Stimulated activated naive B cell treated with anti-CD40 and anti-IgM and Interleukin-4, amounts not matched to agents 10 μg/mL and 1 μg/mL and 100 μg/mL, for 72 hours (primary cell): ENCODE data around the gene THOC5.

Experiments used
- ATAC-seq, 2 donors: fragments of 150-1000 bp; cut with Tn5 transposase; replicated peaks; 2 replicates each; pipeline ENCODE4 v1.10.0; 2021; ENCODE audit warnings: moderate library complexity in 1 of 2
- DNase-seq: peaks from one replicate; pipeline ENCODE4 v3.0.0; 2021
- H3K27ac Mint-ChIP-seq: one replicate; pipeline ENCODE4 v1.8.0; 2022; ENCODE audit warnings: mild to moderate bottlenecking, mixed read lengths
- H3K27me3 Mint-ChIP-seq, 2 donors: one replicate each; pipeline ENCODE4 v1.8.0; 2022; ENCODE audit warnings: mixed read lengths in 2 of 2
- H3K36me3 Mint-ChIP-seq, 2 donors: one replicate each; pipeline ENCODE4 v1.8.0; 2022; ENCODE audit warnings: mixed read lengths in 2 of 2, mild to moderate bottlenecking in 1 of 2
- H3K4me1 Mint-ChIP-seq, 2 donors: one replicate each; pipeline ENCODE4 v1.8.0; 2022; ENCODE audit warnings: mixed read lengths in 2 of 2, mild to moderate bottlenecking in 1 of 2
- H3K4me3 Mint-ChIP-seq, 2 donors: one replicate each; pipeline ENCODE4 v1.8.0; 2022; ENCODE audit warnings: mild to moderate bottlenecking in 2 of 2, mixed read lengths in 2 of 2, moderate library complexity in 1 of 2
- H3K9me3 Mint-ChIP-seq, 2 donors: one replicate each; pipeline ENCODE4 v1.8.0; 2022; ENCODE audit warnings: mixed read lengths in 2 of 2, mild to moderate bottlenecking in 1 of 2

THOC5 gene

DNA sequence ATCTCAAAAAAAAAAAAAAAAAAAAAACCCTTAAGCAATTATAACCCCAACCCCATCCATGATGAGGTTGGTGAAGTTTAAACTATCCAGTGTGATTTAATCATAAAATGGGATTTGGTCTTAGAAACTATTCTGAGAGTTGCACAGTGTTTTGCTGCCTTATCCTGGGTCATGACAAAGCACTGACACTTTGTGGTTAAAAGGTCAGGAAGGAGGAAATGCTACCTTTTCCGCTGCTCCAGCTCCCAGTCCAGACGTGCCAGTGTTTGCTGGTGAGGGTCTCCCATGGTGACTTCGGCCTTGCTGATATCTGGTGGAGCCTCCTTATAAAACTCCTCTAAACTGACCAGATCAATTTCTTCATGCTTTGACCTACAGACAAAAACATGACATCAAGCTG is 14.5 kb downstream of the THOC5 start:
- DNase-seq (no peak), ATAC-seq (no peak)
- Mint-ChIP-seq H3K27me3 (no peaks in the 10 kb centered on the region), H3K9me3 (peaks cover 0 to under 1% of the 10 kb centered on the region in 2 donors), H3K27ac (peak overlapping the region; percentile 47), H3K4me3 (no peak overlapping the region), H3K36me3 (peaks cover 49 to 55% of the 10 kb centered on the region in 2 donors), H3K4me1 (peaks cover 6 to 13% of the 10 kb centered on the region in 2 donors)

DNA sequence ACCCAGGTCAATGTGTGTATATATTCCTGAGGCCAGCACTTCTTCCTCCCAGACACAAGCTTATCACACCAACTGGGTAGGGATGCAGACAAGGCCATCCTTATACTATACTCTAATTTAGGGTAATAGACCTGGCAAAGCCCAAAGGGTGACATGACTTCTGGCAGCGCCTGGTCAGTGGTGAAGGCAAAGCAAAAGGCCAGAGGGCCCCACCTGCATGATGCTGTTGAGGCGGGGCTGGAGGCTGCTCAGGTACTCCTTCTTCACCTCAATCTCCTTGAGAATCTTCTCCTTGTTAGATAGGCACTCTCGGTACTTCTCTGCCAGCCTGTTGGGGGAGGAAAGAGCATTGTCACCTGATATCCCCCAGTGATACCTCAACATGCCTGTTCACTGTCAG is 17.1 kb downstream of the THOC5 start:
- no peaks in the 10 kb centered on the region for H3K4me1 Mint-ChIP-seq
- DNase-seq = no peak
- no peak overlapping the region for H3K27ac Mint-ChIP-seq
- peaks cover 0 to 3% of the 10 kb centered on the region in 2 donors for H3K9me3 Mint-ChIP-seq
- no peak overlapping the region for H3K4me3 Mint-ChIP-seq
- H3K36me3 Mint-ChIP-seq = peaks cover 51 to 54% of the 10 kb centered on the region in 2 donors
- no peak for ATAC-seq
- no peaks in the 10 kb centered on the region for H3K27me3 Mint-ChIP-seq

DNA sequence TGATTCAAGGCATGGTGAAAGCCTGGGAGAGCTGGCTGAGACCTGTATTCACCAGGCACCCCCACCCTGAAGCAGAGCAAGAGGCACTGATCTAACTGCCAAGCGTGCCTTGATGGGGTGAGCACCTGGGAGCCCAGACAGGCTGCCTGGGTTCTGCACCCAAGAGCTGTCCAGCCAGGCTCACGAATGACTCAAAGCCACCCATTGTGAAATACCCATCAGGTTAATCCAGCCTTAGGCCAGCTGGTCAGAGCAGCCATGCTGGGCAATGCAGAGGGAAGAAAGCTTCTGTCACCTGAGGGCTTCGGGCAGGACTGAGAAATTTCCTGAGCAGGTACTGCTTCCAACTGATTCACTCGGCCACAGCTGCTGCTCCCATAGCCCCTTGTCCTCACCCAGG is 22.1 kb downstream of the THOC5 start:
- Mint-ChIP-seq H3K36me3 (peaks cover 43 to 52% of the 10 kb centered on the region in 2 donors), H3K27me3 (no peaks in the 10 kb centered on the region), H3K9me3 (peaks cover 0 to 3% of the 10 kb centered on the region in 2 donors), H3K4me1 (no peaks in the 10 kb centered on the region), H3K27ac (no peak overlapping the region), H3K4me3 (no peak overlapping the region)
- ATAC-seq (no peak), DNase-seq (no peak)

DNA sequence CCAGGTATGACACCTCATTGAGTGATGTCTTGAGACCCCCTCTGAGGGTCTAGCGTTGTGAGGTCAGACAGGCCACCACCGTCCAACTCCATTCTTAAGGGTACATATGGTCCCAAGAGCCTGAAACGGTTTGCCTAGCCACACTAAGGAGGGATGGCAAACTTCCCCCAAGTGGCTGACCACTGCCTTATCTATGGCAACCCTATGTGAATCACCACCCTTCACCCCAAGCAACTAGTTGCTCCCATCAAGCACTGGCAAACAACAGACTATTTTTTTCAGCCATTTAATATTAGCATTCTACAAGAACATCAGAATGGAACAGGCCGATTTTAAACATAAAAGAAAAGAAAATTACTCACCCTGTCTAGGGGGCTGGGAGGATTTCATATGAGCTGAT is 22.8 kb downstream of the THOC5 start:
- peaks cover 45 to 50% of the 10 kb centered on the region in 2 donors for H3K36me3 Mint-ChIP-seq
- H3K9me3 Mint-ChIP-seq = peaks cover 0 to 3% of the 10 kb centered on the region in 2 donors
- H3K27ac Mint-ChIP-seq = no peak overlapping the region
- H3K4me1 Mint-ChIP-seq = no peaks in the 10 kb centered on the region
- no peak overlapping the region for H3K4me3 Mint-ChIP-seq
- ATAC-seq = no peak
- no peak for DNase-seq
- no peaks in the 10 kb centered on the region for H3K27me3 Mint-ChIP-seq

DNA sequence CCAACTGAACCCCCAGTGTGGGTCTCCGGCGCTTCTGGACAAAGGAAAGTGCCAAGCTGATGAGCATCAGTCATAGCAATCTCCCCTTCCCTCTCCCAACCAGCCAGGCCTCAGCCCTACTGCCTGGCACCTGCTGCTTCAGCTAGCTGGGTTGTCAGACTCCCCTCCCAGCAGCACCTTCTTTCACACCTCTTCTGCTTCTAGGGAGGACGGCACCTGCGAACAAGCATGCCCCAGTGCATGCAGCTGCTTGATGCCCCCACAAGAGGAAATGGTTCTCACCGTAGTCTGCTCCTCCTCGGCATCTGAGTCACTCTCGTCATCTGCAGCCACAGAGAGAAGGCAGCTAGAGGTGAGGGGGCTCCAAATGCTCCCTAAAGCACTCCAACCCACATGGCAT is 25.4 kb downstream of the THOC5 start:
- Mint-ChIP-seq H3K4me3 (no peak overlapping the region), H3K9me3 (no peaks in the 10 kb centered on the region), H3K27me3 (no peaks in the 10 kb centered on the region), H3K4me1 (no peaks in the 10 kb centered on the region), H3K36me3 (peaks cover 43 to 63% of the 10 kb centered on the region in 2 donors), H3K27ac (no peak overlapping the region)
- DNase-seq (no peak), ATAC-seq (no peak)

DNA sequence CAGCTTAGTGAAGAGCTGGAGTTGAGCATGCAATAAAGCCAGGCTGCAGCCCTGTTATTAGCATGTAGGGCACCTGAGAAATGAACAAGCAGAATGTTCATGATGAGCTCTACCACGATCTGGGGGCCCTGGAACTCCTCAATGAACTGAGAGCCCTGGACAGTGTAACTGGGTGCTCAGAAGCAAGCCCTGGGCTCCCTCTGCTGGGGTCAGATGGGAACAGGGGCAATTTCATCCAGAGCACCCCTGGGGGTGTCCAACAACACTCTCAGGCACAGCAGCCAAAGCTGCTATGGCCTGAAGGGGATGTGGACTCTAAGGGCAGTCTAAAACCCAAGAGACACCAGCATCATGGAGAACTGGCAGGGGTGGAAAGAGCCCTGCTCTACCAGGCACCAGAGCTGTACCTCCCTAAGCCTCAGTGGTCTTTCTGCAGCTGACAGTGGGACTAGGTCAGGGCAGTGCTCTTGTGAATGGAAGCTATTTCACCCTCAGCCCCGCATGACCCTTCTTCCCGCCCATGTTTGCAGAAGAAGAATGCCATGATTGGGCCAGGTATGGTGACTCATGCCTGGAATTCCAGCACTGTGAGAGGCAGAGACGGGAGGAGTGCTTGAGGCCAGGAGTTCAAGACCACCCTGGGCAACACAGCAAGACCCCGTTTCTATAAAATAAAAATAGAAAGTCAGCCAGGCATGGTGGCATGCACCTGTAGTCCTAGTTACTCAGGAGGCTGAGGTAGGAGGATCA is 28.9 kb downstream of the THOC5 start:
- no peak overlapping the region for H3K4me3 Mint-ChIP-seq
- peak; percentile 95 to 98 for ATAC-seq
- H3K27ac Mint-ChIP-seq = no peak overlapping the region
- H3K9me3 Mint-ChIP-seq = no peaks in the 10 kb centered on the region
- no peaks in the 10 kb centered on the region for H3K4me1 Mint-ChIP-seq
- H3K36me3 Mint-ChIP-seq = peaks cover 46 to 66% of the 10 kb centered on the region in 2 donors
- no peaks in the 10 kb centered on the region for H3K27me3 Mint-ChIP-seq
- peak; percentile 50 for DNase-seq

DNA sequence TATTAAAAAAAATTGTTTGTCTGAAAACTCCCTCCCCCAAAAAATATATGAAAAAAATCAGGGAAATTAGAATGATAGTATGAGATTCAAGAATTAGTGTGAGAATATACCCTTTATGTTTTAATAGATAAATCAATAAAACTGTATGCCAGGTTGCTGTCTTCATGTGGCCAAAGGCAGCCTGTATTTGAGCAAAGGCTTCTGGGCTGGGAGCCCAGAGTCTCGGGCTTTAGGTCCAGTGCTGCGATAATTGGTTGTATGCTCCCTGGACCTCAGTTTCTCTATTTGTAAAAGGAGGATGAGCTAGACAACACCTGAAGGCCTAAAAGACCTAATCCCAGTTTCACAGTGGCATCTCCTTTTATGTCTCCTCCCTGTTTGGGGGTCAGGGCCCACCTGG is 29.8 kb downstream of the THOC5 start:
- DNase-seq = no peak
- H3K36me3 Mint-ChIP-seq = peaks cover 42 to 66% of the 10 kb centered on the region in 2 donors

DNA sequence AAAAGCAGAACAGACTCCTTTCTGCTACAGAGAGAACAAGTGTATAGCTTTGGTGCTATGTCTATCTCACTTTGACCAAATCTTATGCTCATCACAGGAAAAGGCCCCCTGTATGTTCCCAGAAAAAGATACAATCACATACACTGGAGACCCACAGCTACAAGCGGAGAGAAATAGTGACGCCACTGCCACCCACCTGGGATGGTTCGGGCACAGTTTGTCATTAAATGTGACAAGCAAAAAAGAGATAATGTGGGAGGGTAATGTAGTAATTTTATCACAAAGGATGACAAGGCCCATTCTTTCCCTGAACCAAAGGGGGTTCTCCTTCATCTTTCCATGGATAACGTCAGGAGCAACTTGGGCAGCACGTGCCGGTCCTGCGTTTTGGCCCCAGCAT is 32.0 kb downstream of the THOC5 start:
- DNase-seq = no peak
- peaks cover 46 to 67% of the 10 kb centered on the region in 2 donors for H3K36me3 Mint-ChIP-seq
- H3K9me3 Mint-ChIP-seq = no peaks in the 10 kb centered on the region
- no peak overlapping the region for H3K27ac Mint-ChIP-seq
- H3K4me3 Mint-ChIP-seq = no peak overlapping the region
- H3K4me1 Mint-ChIP-seq = no peaks in the 10 kb centered on the region
- no peak for ATAC-seq
- no peaks in the 10 kb centered on the region for H3K27me3 Mint-ChIP-seq

More for the DNA sequence above, 29.8 kb downstream of the THOC5 start:
- H3K4me1 Mint-ChIP-seq = no peaks in the 10 kb centered on the region
- no peaks in the 10 kb centered on the region for H3K27me3 Mint-ChIP-seq
- ATAC-seq = no peak
- H3K4me3 Mint-ChIP-seq = no peak overlapping the region
- H3K27ac Mint-ChIP-seq = no peak overlapping the region
- H3K9me3 Mint-ChIP-seq = no peaks in the 10 kb centered on the region

DNA sequence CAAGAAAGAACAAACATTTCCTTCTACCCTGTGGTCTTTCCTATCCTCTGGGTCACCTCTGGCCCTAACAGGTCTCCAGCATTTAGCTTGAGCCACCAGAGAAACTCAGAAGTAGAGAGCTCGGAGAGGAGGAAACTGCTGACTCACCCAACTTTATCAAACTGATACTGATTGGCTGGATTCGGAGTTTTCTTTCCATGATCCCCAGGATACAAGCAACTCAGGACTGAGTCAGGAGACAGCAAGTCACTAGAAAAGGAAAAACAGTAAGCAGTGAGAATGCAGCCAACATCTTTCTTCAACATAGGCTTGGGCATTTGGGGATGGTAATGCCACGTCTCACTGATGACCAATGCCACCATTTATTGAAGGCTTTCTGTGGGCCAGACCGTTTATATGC is 32.7 kb downstream of the THOC5 start:
- no peaks in the 10 kb centered on the region for H3K9me3 Mint-ChIP-seq
- H3K36me3 Mint-ChIP-seq = peaks cover 47 to 68% of the 10 kb centered on the region in 2 donors
- ATAC-seq (no peak), DNase-seq (no peak)
- no peak overlapping the region for H3K4me3 Mint-ChIP-seq
- no peak overlapping the region for H3K27ac Mint-ChIP-seq
- no peaks in the 10 kb centered on the region for H3K27me3 Mint-ChIP-seq
- no peaks in the 10 kb centered on the region for H3K4me1 Mint-ChIP-seq

DNA sequence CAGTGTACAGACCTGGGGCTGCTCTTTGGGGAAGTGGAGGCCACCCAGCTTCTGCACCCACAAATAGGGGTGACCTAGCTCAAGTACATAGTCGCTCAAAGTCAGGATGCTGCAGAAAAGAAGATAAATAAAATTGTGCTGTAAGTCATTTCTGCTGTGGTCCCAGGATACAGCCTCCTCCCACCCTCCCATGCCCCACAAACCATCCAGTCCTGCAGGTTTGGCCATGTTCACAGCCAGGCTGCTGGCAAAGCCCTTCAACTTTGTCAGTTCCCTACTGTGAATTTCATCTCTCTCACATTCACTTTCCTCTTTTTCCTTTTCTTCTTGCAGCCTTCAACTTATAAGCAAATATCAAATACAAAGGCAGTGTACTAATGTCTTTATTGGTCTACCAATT is 33.6 kb downstream of the THOC5 start:
- no peak overlapping the region for H3K4me3 Mint-ChIP-seq
- H3K27ac Mint-ChIP-seq = peak overlapping the region; percentile 14
- no peaks in the 10 kb centered on the region for H3K9me3 Mint-ChIP-seq
- no peaks in the 10 kb centered on the region for H3K27me3 Mint-ChIP-seq
- ATAC-seq (no peak), DNase-seq (no peak)
- H3K36me3 Mint-ChIP-seq = peaks cover 43 to 62% of the 10 kb centered on the region in 2 donors
- H3K4me1 Mint-ChIP-seq = no peaks in the 10 kb centered on the region

DNA sequence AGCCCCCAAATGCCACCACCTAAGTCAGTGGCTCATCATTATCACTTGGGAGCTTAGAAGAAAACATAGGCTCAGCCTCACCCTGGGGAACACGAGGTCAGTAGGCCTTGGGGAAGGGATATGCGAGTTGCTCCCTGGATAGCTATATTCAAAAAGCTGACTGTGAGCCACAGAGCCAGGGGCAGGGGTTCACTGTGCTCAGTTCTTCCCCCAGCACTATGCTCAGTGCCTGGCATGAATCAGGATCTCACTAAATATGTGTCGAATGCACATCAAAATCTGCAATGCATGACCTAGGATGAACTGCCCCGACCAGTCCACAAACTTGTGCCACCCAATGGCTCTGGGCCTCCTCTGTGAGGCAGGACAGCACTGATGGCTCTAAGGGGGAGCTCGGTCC is 35.1 kb downstream of the THOC5 start:
- H3K9me3 Mint-ChIP-seq = no peaks in the 10 kb centered on the region
- no peaks in the 10 kb centered on the region for H3K27me3 Mint-ChIP-seq
- DNase-seq (no peak), ATAC-seq (no peak)
- no peak overlapping the region for H3K4me3 Mint-ChIP-seq
- H3K27ac Mint-ChIP-seq = no peak overlapping the region
- H3K36me3 Mint-ChIP-seq = peaks cover 39 to 51% of the 10 kb centered on the region in 2 donors
- H3K4me1 Mint-ChIP-seq = no peaks in the 10 kb centered on the region

DNA sequence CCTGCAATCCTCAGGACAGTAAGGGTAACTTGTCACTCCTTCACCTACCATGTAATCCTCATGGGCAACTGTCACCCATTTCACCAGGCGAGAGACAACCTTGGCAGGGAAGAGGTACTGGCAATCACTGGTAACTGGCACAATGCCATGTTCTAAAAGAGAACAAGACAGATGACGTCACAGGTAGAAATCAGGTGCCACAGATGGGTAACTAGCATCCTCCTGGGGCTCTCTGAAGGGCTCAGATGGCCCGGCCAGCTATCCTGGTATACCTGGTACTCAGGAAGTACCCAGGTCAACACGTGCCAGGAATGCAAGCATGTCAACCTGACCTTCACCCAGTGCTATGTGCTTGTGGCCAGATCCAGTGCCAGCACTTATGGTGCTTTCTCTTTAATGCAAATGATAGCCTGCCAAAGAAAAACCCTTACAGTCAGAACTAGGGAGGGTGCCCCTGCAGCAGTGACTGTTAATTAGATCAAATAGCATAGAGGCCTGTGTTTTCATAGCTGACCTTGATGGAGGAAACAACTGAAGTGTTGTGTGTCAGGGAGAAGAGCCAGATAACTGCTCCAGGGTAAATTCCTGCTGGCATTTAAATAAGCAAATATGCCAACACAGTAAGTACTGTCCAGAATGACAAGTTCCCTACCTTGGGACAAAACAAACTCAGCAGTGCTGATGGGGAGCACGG is 36.2 kb downstream of the THOC5 start:
- no peak overlapping the region for H3K4me3 Mint-ChIP-seq
- no peak overlapping the region for H3K27ac Mint-ChIP-seq
- no peaks in the 10 kb centered on the region for H3K4me1 Mint-ChIP-seq
- ATAC-seq (peak in 1 of 2 donors; percentile 18), DNase-seq (no peak)
- no peaks in the 10 kb centered on the region for H3K9me3 Mint-ChIP-seq
- H3K27me3 Mint-ChIP-seq = no peaks in the 10 kb centered on the region
- H3K36me3 Mint-ChIP-seq = peaks cover 41 to 52% of the 10 kb centered on the region in 2 donors

DNA sequence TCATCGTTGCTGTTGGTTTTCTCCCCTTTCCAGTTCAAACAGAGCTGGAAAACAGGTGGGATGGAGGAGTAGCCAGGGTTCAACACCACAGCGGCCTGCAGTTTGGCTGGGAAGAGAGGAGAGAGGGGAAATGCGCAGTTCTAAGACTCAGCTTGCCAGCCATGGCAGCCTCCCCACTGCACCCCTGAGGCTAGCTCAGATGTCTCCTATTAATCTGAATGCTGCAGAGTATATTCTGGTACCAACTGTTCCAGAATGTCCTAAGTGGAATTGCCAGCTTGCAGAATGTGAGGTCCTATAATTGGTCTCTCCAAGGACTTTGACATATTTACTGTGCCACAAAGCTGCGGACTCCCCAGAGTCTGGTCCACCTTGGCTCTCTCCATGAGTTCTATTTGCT is 41.5 kb downstream of the THOC5 start:
- no peaks in the 10 kb centered on the region for H3K27me3 Mint-ChIP-seq
- peaks cover 40 to 59% of the 10 kb centered on the region in 2 donors for H3K36me3 Mint-ChIP-seq
- peaks cover 7 to 13% of the 10 kb centered on the region in 2 donors for H3K4me1 Mint-ChIP-seq
- no peaks in the 10 kb centered on the region for H3K9me3 Mint-ChIP-seq
- no peak overlapping the region for H3K4me3 Mint-ChIP-seq
- DNase-seq (no peak), ATAC-seq (no peak)
- H3K27ac Mint-ChIP-seq = no peak overlapping the region

DNA sequence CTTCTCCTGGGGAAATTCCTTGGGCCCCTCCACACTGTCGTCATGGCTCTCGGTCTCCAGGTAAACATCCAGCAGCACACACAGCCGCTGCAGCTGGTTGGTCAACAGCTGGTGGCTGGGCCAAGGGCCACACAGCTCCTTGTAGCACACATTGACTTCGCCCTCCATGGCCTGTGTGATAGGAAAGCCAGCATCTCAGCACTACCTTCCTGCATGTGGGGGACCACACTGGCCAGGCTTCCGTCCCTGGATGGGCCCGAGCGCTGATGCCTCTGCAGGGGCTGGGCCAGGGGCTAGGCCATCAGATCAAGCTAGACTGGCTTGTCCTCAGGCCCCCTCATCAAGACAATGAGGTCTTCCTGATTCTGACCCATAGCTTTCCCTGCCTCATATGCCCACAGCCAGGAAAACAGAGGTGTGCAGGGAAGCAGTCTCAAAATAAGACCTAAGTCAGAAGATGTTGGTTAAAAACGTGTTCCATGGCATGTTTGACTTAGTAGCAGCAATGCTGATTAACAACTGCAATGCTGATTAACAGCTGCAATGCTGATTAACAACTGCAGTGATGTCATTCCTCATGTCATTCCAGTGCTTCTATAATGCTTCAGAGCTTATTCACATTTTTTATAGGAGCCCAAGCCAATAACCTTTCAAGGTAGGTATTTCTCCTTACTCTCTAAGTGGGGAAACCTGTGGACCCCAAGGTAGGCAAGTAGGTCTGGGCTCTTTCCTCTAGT is 42.3 kb downstream of the THOC5 start:
- no peak for ATAC-seq
- no peak for DNase-seq
- H3K27me3 Mint-ChIP-seq = no peaks in the 10 kb centered on the region
- no peaks in the 10 kb centered on the region for H3K9me3 Mint-ChIP-seq
- no peak overlapping the region for H3K27ac Mint-ChIP-seq
- no peak overlapping the region for H3K4me3 Mint-ChIP-seq
- peaks cover 37 to 58% of the 10 kb centered on the region in 2 donors for H3K36me3 Mint-ChIP-seq
- peaks cover 7 to 13% of the 10 kb centered on the region in 2 donors for H3K4me1 Mint-ChIP-seq
